CD4-positive, alpha-beta memory T cell (primary cell): ENCODE measurements around the gene KCNQ1OT1. TPM values are rescaled to one million over a fixed set of nuclear protein-coding genes. Genes with fewer than 3 reads are reported as not detected.

Source experiments
- CTCF ChIA-PET: fragments of 350-600 bp; sonication (Branson Sonifier 250); formaldehyde crosslinking; loops from one replicate; lab custom pipeline; 2021; ENCODE audit warnings: inconsistent platforms; ENCODE audit not compliant: partially characterized antibody; lab: Charles Lee
- POLR2A ChIA-PET: fragments of 350-600 bp; sonication (Branson Sonifier 250); formaldehyde crosslinking; loops from one replicate; lab custom pipeline; 2021; ENCODE audit not compliant: partially characterized antibody; lab: Charles Lee
- DNase-seq, 5 donors: peaks; one replicate each; pipeline versions ENCODE4 v3.0.0 to v3.0.0-alpha.2; 2020 to 2022; ENCODE audit warnings: mixed read lengths in 1 of 5
- H3K27ac ChIP-seq: one replicate; pipeline ENCODE4 v1.7.0; 2013; ENCODE audit warnings: low read depth, low read length
- H3K27me3 ChIP-seq: 2 replicates; pipeline ENCODE4 v1.7.0; 2013; ENCODE audit warnings: mild to moderate bottlenecking, low read length, moderate library complexity; ENCODE audit not compliant: insufficient read depth
- H3K36me3 ChIP-seq: 2 replicates; pipeline ENCODE4 v1.7.0; 2013; ENCODE audit warnings: mild to moderate bottlenecking, low read length, moderate library complexity; ENCODE audit not compliant: insufficient read depth
- H3K4me1 ChIP-seq: 2 replicates; pipeline ENCODE4 v1.7.0; 2013; ENCODE audit warnings: mild to moderate bottlenecking, low read length, moderate library complexity; ENCODE audit not compliant: insufficient read depth
- H3K4me3 ChIP-seq, 2 donors: one replicate each; pipeline ENCODE4 v1.7.0; 2013; ENCODE audit warnings: low read length in 2 of 2, mild to moderate bottlenecking in 1 of 2
- H3K9me3 ChIP-seq, 2 donors: one replicate each; pipeline ENCODE4 v1.7.0; 2013; ENCODE audit warnings: low read length in 2 of 2, control low read depth in 1 of 2; ENCODE audit not compliant: control insufficient read depth in 1 of 2
- H3K27ac Mint-ChIP-seq, 7 donors: one replicate each; pipeline ENCODE4 v1.8.0; 2020 to 2021; ENCODE audit warnings: mixed read lengths in 7 of 7, mild to moderate bottlenecking in 6 of 7, inconsistent platforms in 3 of 7, moderate library complexity in 3 of 7
- H3K27me3 Mint-ChIP-seq, 2 donors: one replicate each; pipeline ENCODE4 v1.8.0; 2020 to 2021; ENCODE audit warnings: mixed read lengths in 2 of 2
- H3K36me3 Mint-ChIP-seq, 2 donors: one replicate each; pipeline ENCODE4 v1.8.0; 2020 to 2021; ENCODE audit warnings: mixed read lengths in 2 of 2, inconsistent platforms in 1 of 2, mild to moderate bottlenecking in 1 of 2
- H3K4me1 Mint-ChIP-seq, 4 donors: one replicate each; pipeline ENCODE4 v1.8.0; 2020 to 2021; ENCODE audit warnings: mixed read lengths in 4 of 4, mild to moderate bottlenecking in 1 of 4
- H3K4me3 Mint-ChIP-seq, 8 donors: one replicate each; pipeline ENCODE4 v1.8.0; 2020 to 2021; ENCODE audit warnings: mixed read lengths in 8 of 8, mild to moderate bottlenecking in 7 of 8, moderate library complexity in 6 of 8, inconsistent platforms in 3 of 8
- H3K9me3 Mint-ChIP-seq, 8 donors: one replicate each; pipeline ENCODE4 v1.8.0; 2020 to 2021; ENCODE audit warnings: mixed read lengths in 8 of 8, mild to moderate bottlenecking in 5 of 8, inconsistent platforms in 3 of 8, moderate library complexity in 1 of 8
- intact Hi-C: fragments of 100-400 bp; cut with micrococcal nuclease; formaldehyde crosslinking; loops from one replicate; pipeline ENCODE4 v1.15.1; 2023
- polyA plus RNA-seq, 2 donors: library from polyadenylated mRNA; unstranded; fragments of 300-500 nt; fragmentation: Illumina TruSeq; gene quantifications; one replicate each; pipeline ENCODE4 v1.2.3, GENCODE V29; 2021
- total RNA-seq, 2 experiments: library from RNA; stranded (reverse); gene quantifications; one replicate each; pipeline ENCODE4 v1.2.3, GENCODE V29; 2021

Gene KCNQ1OT1
- total and polyA plus RNA-seq, 4 experiments from 2014 or later = 0.03 to 0.38 (median 0.23) TPM

DNA sequence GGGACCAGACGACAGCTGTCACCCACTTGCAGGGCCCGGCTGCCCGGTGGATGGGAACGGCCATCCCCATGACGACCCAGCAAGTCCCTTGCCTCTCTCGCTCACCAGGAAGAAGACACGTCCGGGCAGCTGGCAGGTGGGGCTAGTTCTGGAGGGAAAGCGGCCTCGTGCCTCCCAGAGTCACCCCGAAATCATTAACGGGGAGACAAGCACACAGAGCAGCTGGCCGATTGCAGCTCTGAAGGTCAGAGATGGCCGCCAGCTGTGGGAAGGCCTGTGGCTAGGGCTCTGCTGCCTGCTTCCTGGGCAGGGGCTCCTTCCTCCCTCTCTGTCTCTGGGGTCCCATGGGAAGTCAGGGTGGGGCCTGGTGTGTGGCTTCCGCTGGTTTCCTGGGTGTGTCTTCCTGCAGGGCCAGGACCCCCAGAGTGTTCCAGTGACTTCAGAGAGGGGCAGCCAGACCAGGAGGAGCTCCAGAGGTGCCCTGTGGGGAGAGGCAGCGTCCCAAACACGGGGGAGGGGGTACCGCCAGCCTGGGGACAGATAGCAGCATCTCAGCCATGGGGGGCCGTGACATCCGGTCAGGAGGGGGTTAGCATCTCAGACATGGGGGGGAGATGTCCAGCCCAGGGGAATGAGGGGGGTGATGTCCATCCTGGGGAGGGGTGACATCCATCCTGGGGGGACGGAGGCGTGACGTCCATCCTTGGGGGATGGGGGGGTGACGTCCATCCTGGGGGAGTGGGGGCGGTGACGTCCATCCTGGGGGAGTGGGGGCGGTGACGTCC, 140.1 kb downstream of the KCNQ1OT1 start:
- H3K36me3 ChIP-seq = no peaks in the 10 kb centered on the region
- H3K4me1 ChIP-seq = no peaks in the 10 kb centered on the region
- H3K9me3 ChIP-seq = no peaks in the 10 kb centered on the region
- Mint-ChIP-seq H3K27me3 (no peaks in the 10 kb centered on the region), H3K36me3 (no peaks in the 10 kb centered on the region), H3K4me3 (no peak overlapping the region), H3K27ac (no peak overlapping the region), H3K9me3 (no peaks in the 10 kb centered on the region), H3K4me1 (peaks cover 0 to 9% (median 2%) of the 10 kb centered on the region in 4 donors)
- CTCF ChIA-PET = no interaction called here
- intact Hi-C loops = no loop called here
- no peak for DNase-seq
- H3K4me3 ChIP-seq = no peak overlapping the region
- POLR2A ChIA-PET = no interaction called here
- H3K27ac ChIP-seq = no peak overlapping the region
- H3K27me3 ChIP-seq = no peaks in the 10 kb centered on the region

DNA sequence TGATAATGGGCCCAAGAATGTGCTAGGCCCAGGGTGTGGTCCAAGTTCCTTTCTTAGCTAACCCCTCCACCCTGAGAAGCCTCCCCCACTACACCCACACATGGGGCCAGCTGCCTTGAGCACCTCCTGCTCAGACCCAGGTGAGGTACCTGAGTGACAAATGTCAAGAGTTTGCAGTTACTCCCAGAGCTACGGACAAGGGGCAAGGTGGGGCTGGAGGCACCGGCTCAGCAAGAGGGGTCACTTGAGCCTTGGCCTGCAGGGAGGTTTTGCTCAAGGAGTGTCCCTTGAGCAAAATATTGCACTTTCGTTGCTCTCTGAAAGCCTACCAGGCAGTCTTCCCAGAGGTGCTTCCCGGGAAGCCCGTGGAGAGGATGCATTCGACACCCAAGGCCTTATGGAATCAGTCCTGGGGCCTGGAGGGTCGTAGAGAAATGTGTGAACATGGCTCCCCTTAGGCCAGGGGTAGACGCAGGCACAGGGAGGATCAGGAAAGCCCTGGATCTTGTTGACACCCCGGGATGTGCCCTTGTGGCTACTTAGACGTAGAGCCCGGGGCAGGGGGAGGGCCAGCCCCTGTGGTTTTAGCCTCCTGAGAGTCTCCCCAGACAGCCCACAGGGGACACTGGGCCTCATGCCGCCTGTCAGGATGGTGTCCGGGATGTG, 140.8 kb downstream of the KCNQ1OT1 start:
- Histone ChIP-seq H3K4me3 (no peak overlapping the region), H3K9me3 (no peaks in the 10 kb centered on the region), H3K27me3 (no peaks in the 10 kb centered on the region), H3K36me3 (no peaks in the 10 kb centered on the region), H3K27ac (no peak overlapping the region), H3K4me1 (no peaks in the 10 kb centered on the region)
- Mint-ChIP-seq H3K27ac (no peak overlapping the region), H3K36me3 (no peaks in the 10 kb centered on the region), H3K4me1 (peaks cover 0 to 9% (median 2%) of the 10 kb centered on the region in 4 donors), H3K4me3 (no peak overlapping the region), H3K27me3 (no peaks in the 10 kb centered on the region), H3K9me3 (no peaks in the 10 kb centered on the region)
- ChIA-PET CTCF (no interaction called here), POLR2A (no interaction called here)
- DNase-seq = no peak
- intact Hi-C loops = no loop called here

DNA sequence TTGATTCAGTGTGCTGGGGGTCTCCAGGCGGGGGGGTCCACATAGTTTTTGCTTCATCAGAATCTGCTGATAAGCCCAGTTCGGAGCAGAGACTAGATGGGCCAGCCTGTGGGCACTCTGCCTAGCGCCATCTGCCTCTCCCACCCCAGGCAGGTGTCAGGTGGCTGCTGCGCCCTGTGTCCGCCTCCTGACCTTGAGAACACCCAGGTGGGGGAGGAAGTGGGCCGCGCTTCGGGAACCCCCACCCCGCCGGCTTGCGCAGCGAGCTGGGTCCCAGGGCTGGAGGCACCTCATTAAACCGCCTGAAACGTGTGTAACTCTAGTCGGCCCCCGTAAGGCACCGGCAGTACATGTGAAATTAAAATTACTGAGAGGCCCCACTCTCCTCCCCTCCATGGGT, 141.4 kb downstream of the KCNQ1OT1 start:
- intact Hi-C loops = no loop called here
- no peaks in the 10 kb centered on the region for H3K9me3 Mint-ChIP-seq
- no peaks in the 10 kb centered on the region for H3K36me3 ChIP-seq
- POLR2A ChIA-PET = no interaction called here
- peaks cover 0 to 9% (median 3%) of the 10 kb centered on the region in 4 donors for H3K4me1 Mint-ChIP-seq
- no peak overlapping the region for H3K4me3 Mint-ChIP-seq
- no peak overlapping the region for H3K27ac ChIP-seq
- no peak for DNase-seq
- H3K4me1 ChIP-seq = no peaks in the 10 kb centered on the region
- CTCF ChIA-PET = no interaction called here
- peak overlapping the region in 1 of 7 donors; percentile 13 for H3K27ac Mint-ChIP-seq
- no peaks in the 10 kb centered on the region for H3K27me3 Mint-ChIP-seq
- no peaks in the 10 kb centered on the region for H3K27me3 ChIP-seq
- H3K9me3 ChIP-seq = no peaks in the 10 kb centered on the region
- no peaks in the 10 kb centered on the region for H3K36me3 Mint-ChIP-seq
- H3K4me3 ChIP-seq = no peak overlapping the region

Other genes with a start within 250 kb of the KCNQ1OT1 start
- 1 to 10 TPM; 4.9 to 6.1 TPM for gene CDKN1C, start 185.8 kb upstream of the KCNQ1OT1 start, total RNA-seq
- gene CDKN1C, start 185.8 kb upstream of the KCNQ1OT1 start, polyA plus RNA-seq = under 1 TPM; 0.10 to 0.73 TPM
- 1 to 10 TPM; 1.1 TPM for gene PHLDA2, start 229.4 kb upstream of the KCNQ1OT1 start, total RNA-seq
- gene PHLDA2, start 229.4 kb upstream of the KCNQ1OT1 start, polyA plus RNA-seq = 1 to 10 TPM in 1 of 2 donors, under 1 TPM in 1; 0.58 to 1.9 TPM